ENCODE data around the gene TPM1. TPM values are rescaled to one million over a fixed set of nuclear protein-coding genes. Genes with fewer than 3 reads are reported as not detected.

TPM1 gene
- total and polyA plus RNA-seq, 9 of the 15 experiments (the other 6 are each of a cell fraction or from before 2014, with no cell fraction given), result 8.1 to 53.9 (median 43.1) TPM

GRCh38 chr15:63056829-63057228 lies 14.3 kb downstream of the TPM1 start:
- H3K9me1 ChIP-seq (ENCODE audit: control insufficient read depth, insufficient read depth, low read length), result no peaks in the 10 kb centered on the region
- no peak overlapping the region for H2AFZ ChIP-seq (ENCODE audit: low read depth, low read length)
- DNase-seq (ENCODE audit: extremely low read depth in 1 of 4, low spot score in 3 of 4) (no peak), ATAC-seq (no peak), FAIRE-seq (peak; percentile 6)
- no peak overlapping the region for H3K9ac ChIP-seq (ENCODE audit: insufficient read depth in 1 of 2, low read depth in 2 of 2, low read length in 2 of 2)
- 77% methylated on average over 6 of the region's 6 CpGs for WGBS (ENCODE audit: insufficient coverage, low coverage, missing lambda C conversion rate)
- no peaks in the 10 kb centered on the region for H3K27me3 ChIP-seq (ENCODE audit: control insufficient read depth in 2 of 2, insufficient read depth in 2 of 2, low read length in 2 of 2)
- H4K20me1 ChIP-seq (replicated peaks; ENCODE audit: control insufficient read depth, insufficient read depth, low read length), result no peaks in the 10 kb centered on the region
- no peak overlapping the region for H3K4me2 ChIP-seq (ENCODE audit: insufficient read depth, low read length)
- H3K79me2 ChIP-seq (ENCODE audit: control insufficient read depth, insufficient read depth, low read length), result peaks cover 39% of the 10 kb centered on the region
- ChIA-PET CTCF (ENCODE audit: low intra/inter-chr PET ratio) (no interaction called here), POLR2A (interaction anchor here (0.8 to 2.7 kb wide), 5 partner anchors 9 to 17 kb away, joined by 3 to 9 read pairs (median 3); no protein-coding TSS in a partner anchor)
- peaks cover 23 to 42% of the 10 kb centered on the region in 2 experiments for H3K4me1 ChIP-seq (replicated peaks in 1 of 2; ENCODE audit: control insufficient read depth in 2 of 2, insufficient read depth in 2 of 2, low read length in 2 of 2)
- H3K4me3 ChIP-seq, result no peak overlapping the region
- TF ChIP-seq ZBTB8A (IDR thresholded peaks at IDR 0.05; ENCODE audit: partially characterized antibody) (no peak), RAD51 (IDR thresholded peaks at IDR 0.05; ENCODE audit: borderline replicate concordance, low read depth) (no peak), ZNF143 (CRISPR knock-in tag; IDR thresholded peaks at IDR 0.05) (no peak), BDP1 (IDR thresholded peaks at IDR 0.05; ENCODE audit: insufficient read depth, insufficient read length) (no peak), BRCA1 (IDR thresholded peaks at IDR 0.05) (no peak), BRCA1 (CRISPR knock-in tag; IDR thresholded peaks at IDR 0.05) (no peak), ZNF766 (CRISPR knock-in tag; conservative IDR thresholded peaks at IDR 0.05) (no peak), JUND (IDR thresholded peaks at IDR 0.05; ENCODE audit: borderline replicate concordance, low read depth, low read length) (no peak), JUND (tag; IDR thresholded peaks at IDR 0.05; ENCODE audit: borderline replicate concordance, low read depth, low read length) (no peak), ZNF507 (tag; conservative IDR thresholded peaks at IDR 0.05) (no peak), VEZF1 (CRISPR knock-in tag; IDR thresholded peaks at IDR 0.05) (no peak), RB1 (IDR thresholded peaks at IDR 0.05; ENCODE audit: low read depth) (no peak), ZNF695 (CRISPR knock-in tag; IDR thresholded peaks at IDR 0.05) (no peak), SREBF1 (IDR thresholded peaks at IDR 0.05; ENCODE audit: borderline replicate concordance, low read depth, low read length) (no peak), HOMEZ (CRISPR knock-in tag; IDR thresholded peaks at IDR 0.05) (no peak), CEBPG (CRISPR knock-in tag; IDR thresholded peaks at IDR 0.05) (no peak), CEBPG (tag; conservative IDR thresholded peaks at IDR 0.05 in 1 of 2, IDR thresholded peaks at IDR 0.05 in 1 of 2) (no peak), HNRNPH1 (optimal IDR thresholded peaks at IDR 0.05; ENCODE audit: low read depth, low read length) (no peak), HNRNPL (IDR thresholded peaks at IDR 0.05; ENCODE audit: low read depth, low read length) (no peak), STAT5B (CRISPR knock-in tag; IDR thresholded peaks at IDR 0.05) (no peak)
- no peak overlapping the region for H3K27ac ChIP-seq (ENCODE audit: extremely low read depth, low read depth, low read length)
- H3K9me3 ChIP-seq (replicated peaks; ENCODE audit: control insufficient read depth, insufficient read depth, low read depth, low read length), result no peaks in the 10 kb centered on the region
- in situ Hi-C loops (cut with MboI) (no loop called here), intact Hi-C loops (cut with micrococcal nuclease) (no loop called here)
- H3K36me3 ChIP-seq (ENCODE audit: control insufficient read depth, insufficient read depth, low read length), result peaks cover 39% of the 10 kb centered on the region
- no TSS peak for BruUV-seq (replicated peaks)
